H1 (cell line): ENCODE results near the gene GALNT2. TPM values are rescaled to one million over a fixed set of nuclear protein-coding genes. Genes with fewer than 3 reads are reported as not detected.

Source experiments
- CTCF ChIA-PET: fragments of 300-600 bp; sonication (Branson Sonifier 250); formaldehyde crosslinking; loops from one replicate; lab custom pipeline; 2021; ENCODE audit not compliant: partially characterized antibody; lab: Charles Lee
- POLR2A ChIA-PET: fragments of 300-600 bp; sonication (Branson Sonifier 250); formaldehyde crosslinking; loops from one replicate; lab custom pipeline; 2021; ENCODE audit warnings: inconsistent platforms; ENCODE audit not compliant: partially characterized antibody; lab: Charles Lee
- DNase-seq, 2 experiments: peaks; one replicate each; pipeline versions ENCODE4 v3.0.0 to v3.0.0-alpha.2; 2010 to 2022; ENCODE audit warnings: low spot score in 2 of 2, low read depth in 1 of 2, mixed read lengths in 1 of 2
- FAIRE-seq: peaks from 2 replicates; lab custom pipeline; 2011; peaks lifted over from hg19 to GRCh38; lab: Jason Lieb, UNC
- H2AFZ ChIP-seq: 2 replicates; pipeline ENCODE4 v1.8.1; 2012; ENCODE audit warnings: low read length, inconsistent platforms
- H2AK5ac ChIP-seq: 2 replicates; pipeline ENCODE4 v1.6.1; 2013; ENCODE audit warnings: low read depth, low read length
- H2BK120ac ChIP-seq: replicated peaks from 2 replicates; pipeline ENCODE3; 2013; ENCODE audit warnings: low read depth, low read length, inconsistent platforms
- H2BK12ac ChIP-seq: 2 replicates; pipeline ENCODE4 v1.6.1; 2013; ENCODE audit warnings: low read depth, low read length
- H2BK15ac ChIP-seq: 2 replicates; pipeline ENCODE4 v1.6.1; 2013; ENCODE audit warnings: low read length
- H2BK20ac ChIP-seq: 2 replicates; pipeline ENCODE4 v1.6.1; 2013; ENCODE audit warnings: low read length
- H2BK5ac ChIP-seq: 2 replicates; pipeline ENCODE4 v1.6.1; 2013; ENCODE audit warnings: low read depth, low read length
- H3K14ac ChIP-seq: 2 replicates; pipeline ENCODE4 v1.6.1; 2013; ENCODE audit warnings: inconsistent platforms; ENCODE audit not compliant: insufficient read length
- H3K18ac ChIP-seq: 2 replicates; pipeline ENCODE4 v1.6.1; 2013; ENCODE audit warnings: low read length; ENCODE audit errors: extremely low read depth
- H3K23ac ChIP-seq: 2 replicates; pipeline ENCODE4 v1.6.1; 2013; ENCODE audit warnings: inconsistent platforms; ENCODE audit not compliant: insufficient read length
- H3K23me2 ChIP-seq: 2 replicates; pipeline ENCODE4 v1.6.1; 2013; ENCODE audit warnings: low read depth, low read length
- H3K27ac ChIP-seq: 2 replicates; pipeline ENCODE4 v1.6.1; 2011; ENCODE audit warnings: low read depth, low read length, inconsistent platforms
- H3K27me3 ChIP-seq, 4 experiments: replicated peaks in 1 of 4; 1 replicate in 1 of 4; 2 replicates in 3 of 4; pipeline versions ENCODE4 v1.6.1 to v1.8.1; 2011 to 2013; ENCODE audit warnings: low read length in 3 of 4, mild to moderate bottlenecking in 3 of 4, inconsistent platforms in 2 of 4, mixed read lengths in 2 of 4, moderate library complexity in 1 of 4; ENCODE audit not compliant: control insufficient read depth in 3 of 4, insufficient read depth in 3 of 4; ENCODE audit errors: extremely low read depth in 1 of 4
- H3K36me3 ChIP-seq, 4 experiments: 2 replicates each; pipeline versions ENCODE4 v1.6.1 to v1.8.1; 2011 to 2013; ENCODE audit warnings: mild to moderate bottlenecking in 4 of 4, low read length in 3 of 4, moderate library complexity in 2 of 4, control low read depth in 1 of 4, inconsistent platforms in 1 of 4; ENCODE audit not compliant: insufficient read depth in 4 of 4, control insufficient read depth in 2 of 4
- H3K4ac ChIP-seq: replicated peaks from 2 replicates; pipeline ENCODE3; 2013; ENCODE audit warnings: low read length, low read depth, mixed read lengths, inconsistent platforms; ENCODE audit not compliant: insufficient read length
- H3K4me1 ChIP-seq, 4 experiments: replicated peaks in 1 of 4; 1 replicate in 1 of 4; 2 replicates in 3 of 4; pipeline versions ENCODE4 v1.6.1 to v1.8.1; 2011 to 2013; ENCODE audit warnings: low read length in 3 of 4, inconsistent platforms in 2 of 4, mixed read lengths in 1 of 4; ENCODE audit not compliant: insufficient read depth in 4 of 4, control insufficient read depth in 3 of 4
- H3K4me2 ChIP-seq, 2 experiments: 2 replicates each; pipeline versions ENCODE4 v1.6.1 to v1.8.1; 2011 to 2013; ENCODE audit warnings: low read depth in 2 of 2, low read length in 2 of 2, control low read depth in 1 of 2, inconsistent platforms in 1 of 2, mild to moderate bottlenecking in 1 of 2; ENCODE audit not compliant: insufficient read depth in 1 of 2
- H3K4me3 ChIP-seq, 4 experiments: fragments of 200-600, 300-600 bp in 1 of 4; sonication (generic), shearing (Covaris generic), sonication (Bioruptor Twin) in 1 of 4; 2 replicates each; pipeline versions ENCODE4 v1.5.1 to v1.8.1; 2011 to 2016; ENCODE audit warnings: low read length in 4 of 4, low read depth in 3 of 4, control low read depth in 2 of 4, inconsistent platforms in 2 of 4, mild to moderate bottlenecking in 2 of 4, mixed read lengths in 1 of 4, moderate library complexity in 1 of 4; ENCODE audit not compliant: insufficient read depth in 2 of 4; ENCODE audit errors: extremely low read depth in 1 of 4
- H3K56ac ChIP-seq: replicated peaks from 2 replicates; pipeline ENCODE3; 2013; ENCODE audit warnings: low read depth, mild to moderate bottlenecking, mixed read lengths, low read length, inconsistent platforms; ENCODE audit not compliant: insufficient read length
- H3K79me1 ChIP-seq: 2 replicates; pipeline ENCODE4 v1.6.1; 2013; ENCODE audit warnings: low read depth, low read length, control low read depth
- H3K79me2 ChIP-seq, 2 experiments: 2 replicates each; pipeline versions ENCODE4 v1.6.1 to v1.8.1; 2012 to 2013; ENCODE audit warnings: low read length in 2 of 2, mild to moderate bottlenecking in 2 of 2, inconsistent platforms in 1 of 2; ENCODE audit not compliant: insufficient read depth in 2 of 2, control insufficient read depth in 1 of 2
- H3K9ac ChIP-seq, 4 experiments: replicated peaks in 1 of 4; 1 replicate in 1 of 4; 2 replicates in 3 of 4; pipeline versions ENCODE4 v1.6.1 to v1.8.1; 2011 to 2013; ENCODE audit warnings: low read depth in 3 of 4, low read length in 3 of 4, control low read depth in 2 of 4, mild to moderate bottlenecking in 2 of 4, moderate library complexity in 2 of 4, inconsistent platforms in 1 of 4; ENCODE audit errors: extremely low read depth in 1 of 4
- H3K9me3 ChIP-seq, 2 experiments: 2 replicates each; pipeline versions ENCODE4 v1.6.1 to v1.8.1; 2012 to 2013; ENCODE audit warnings: mild to moderate bottlenecking in 2 of 2, moderate library complexity in 2 of 2, control low read depth in 1 of 2, inconsistent platforms in 1 of 2, low read depth in 1 of 2, low read length in 1 of 2, mixed read lengths in 1 of 2; ENCODE audit not compliant: insufficient read depth in 2 of 2
- H4K20me1 ChIP-seq, 2 experiments: replicated peaks in 1 of 2; 2 replicates each; pipeline versions ENCODE3 to v1.8.1; 2011 to 2013; ENCODE audit warnings: inconsistent platforms in 2 of 2, low read length in 2 of 2, mild to moderate bottlenecking in 1 of 2; ENCODE audit not compliant: insufficient read depth in 2 of 2, control insufficient read depth in 1 of 2
- H4K5ac ChIP-seq: 2 replicates; pipeline ENCODE4 v1.6.1; 2013; ENCODE audit warnings: low read length, low read depth, mixed read lengths, inconsistent platforms; ENCODE audit not compliant: insufficient read length
- H4K8ac ChIP-seq: 2 replicates; pipeline ENCODE4 v1.8.0; 2013; ENCODE audit warnings: mild to moderate bottlenecking, moderate library complexity, low read length, inconsistent platforms; ENCODE audit not compliant: insufficient read depth; ENCODE audit errors: extremely low read depth
- H4K91ac ChIP-seq: replicated peaks from 2 replicates; pipeline ENCODE3; 2013; ENCODE audit warnings: low read length, mixed read lengths, inconsistent platforms; ENCODE audit not compliant: insufficient read length
- ASH2L ChIP-seq: fragments of 200-600, 300-600 bp; sonication (generic); IDR thresholded peaks from one replicate; pipeline ENCODE4 v1.7.1; 2017; ENCODE audit warnings: low read length
- BCL11A ChIP-seq, 2 experiments: IDR thresholded peaks; one replicate each; pipeline ENCODE4 v1.6.1; 2011; ENCODE audit warnings: low read depth in 2 of 2, low read length in 2 of 2, mild to moderate bottlenecking in 2 of 2
- CBX8 ChIP-seq: fragments of 300-800, 300-1000 bp; sonication (generic); IDR thresholded peaks from 2 replicates; pipeline ENCODE4 v1.7.1; 2016; ENCODE audit warnings: low read depth, low read length, borderline replicate concordance
- CTCF ChIP-seq, 3 experiments: IDR thresholded peaks; 1 replicate in 2 of 3; 2 replicates in 1 of 3; pipeline versions ENCODE4 v1.5.1 to v1.6.1; 2011; ENCODE audit warnings: low read length in 3 of 3, mild to moderate bottlenecking in 3 of 3, inconsistent platforms in 2 of 3, low read depth in 1 of 3, moderate library complexity in 1 of 3; ENCODE audit not compliant: insufficient read depth in 1 of 3; ENCODE audit errors: control extremely low read depth in 1 of 3
- HDAC6 ChIP-seq: IDR thresholded peaks from one replicate; pipeline ENCODE4 v1.7.1; 2012; ENCODE audit warnings: low read depth, mild to moderate bottlenecking, inconsistent platforms, low read length, moderate library complexity
- JUND ChIP-seq: IDR thresholded peaks from 2 replicates; pipeline ENCODE4 v1.6.1; 2011; ENCODE audit warnings: mild to moderate bottlenecking, improper control_type of control experiment, low read length
- POU5F1 ChIP-seq: IDR thresholded peaks from 2 replicates; pipeline ENCODE4 v1.6.1; 2011; ENCODE audit warnings: low read depth, mild to moderate bottlenecking, low read length, moderate library complexity
- RAD21 ChIP-seq, 2 experiments: IDR thresholded peaks in 1 of 2; conservative IDR thresholded peaks in 1 of 2; 2 replicates each; pipeline ENCODE4 v1.6.1; 2011; ENCODE audit warnings: low read depth in 2 of 2, low read length in 2 of 2, improper control_type of control experiment in 1 of 2, inconsistent platforms in 1 of 2, mild to moderate bottlenecking in 1 of 2, moderate library complexity in 1 of 2
- SIX5 ChIP-seq: IDR thresholded peaks from 2 replicates; pipeline ENCODE4 v1.6.1; 2011; ENCODE audit warnings: mild to moderate bottlenecking, low read depth, low read length
- TCF12 ChIP-seq: IDR thresholded peaks from 2 replicates; pipeline ENCODE4 v1.6.1; 2011; ENCODE audit warnings: low read depth, mild to moderate bottlenecking, low read length
- ZNF274 ChIP-seq: IDR thresholded peaks from 2 replicates; pipeline ENCODE4 v1.7.0; 2012; ENCODE audit warnings: low read length, borderline replicate concordance; ENCODE audit errors: extremely low read depth
- WGBS, 2 experiments: shearing (Covaris generic) in 1 of 2; methylation state at CpG; one replicate each; pipeline versions ENCODE4 v1.1.6 to v1.1.7; 2013 to 2015; ENCODE audit warnings: low lambda C conversion rate in 2 of 2, mixed read lengths in 2 of 2, inconsistent platforms in 1 of 2, low coverage in 1 of 2, missing lambda C conversion rate in 1 of 2; ENCODE audit not compliant: insufficient replicate concordance in 2 of 2, insufficient coverage in 1 of 2, insufficient read length in 1 of 2; ENCODE audit errors: extremely low coverage in 1 of 2, missing lambda C conversion rate in 1 of 2; 5-methylcytosine and 5-hydroxymethylcytosine counted together
- polyA plus RNA-seq, 7 experiments: library from polyadenylated mRNA; depleted of rRNA in 3 of 7; stranded (reverse) in 5 of 7; unstranded in 2 of 7; fragments of >200 nt in 5 of 7; fragments of 200-250 nt in 2 of 7; gene quantifications; 1 replicate in 5 of 7; 2 replicates in 1 of 7; 4 replicates in 1 of 7; pipeline versions ENCODE4 v1.2.1 to v1.2.3, GENCODE V29; 2011 to 2013; ENCODE audit warnings: missing spikeins in 2 of 7, mixed read lengths in 2 of 7
- total RNA-seq: library from RNA; stranded (reverse); fragmentation: NEBNext Ultra II Directional; extraction: Animal tissue kit (Norgen Biotek cat#: 25700); gene quantifications from 2 replicates; pipeline ENCODE4 v1.2.1, GENCODE V29; 2021

The GALNT2 gene
- total and polyA plus RNA-seq, 2 of the 8 experiments (the other 6 are each of a cell fraction or from before 2014, with no cell fraction given), result 34.5 to 75.3 TPM

GRCh38 chr1:230215031-230215430, 148.0 kb downstream of the GALNT2 start:
- H3K56ac ChIP-seq, result no peak overlapping the region
- H3K9ac ChIP-seq, result no peak overlapping the region
- H3K14ac ChIP-seq, result no peak overlapping the region
- FAIRE-seq, result no peak
- H4K20me1 ChIP-seq, result peaks cover 0 to 4% of the 10 kb centered on the region in 2 experiments
- no peak overlapping the region for H4K91ac ChIP-seq
- no peak overlapping the region for H3K4me2 ChIP-seq
- H2BK12ac ChIP-seq, result no peak overlapping the region
- ChIA-PET POLR2A (interaction anchor here (0.7 to 1.6 kb wide), 3 partner anchors 9 to 105 kb away, joined by 3 read pairs; no protein-coding TSS in a partner anchor), CTCF (interaction anchor here (0.7 to 2.6 kb wide), 19 partner anchors 10 to 494 kb away, joined by 3 to 13 read pairs (median 4); no protein-coding TSS in a partner anchor)
- no peaks in the 10 kb centered on the region for H3K23me2 ChIP-seq
- no peaks in the 10 kb centered on the region for H3K36me3 ChIP-seq
- H3K23ac ChIP-seq, result no peak overlapping the region
- H2BK15ac ChIP-seq, result no peak overlapping the region
- H2BK5ac ChIP-seq, result no peak overlapping the region
- 90% methylated on average over 7 of the region's 7 CpGs; no CpG with 5 or more reads in 1 of the 2 experiments for WGBS, 2 experiments
- H3K27me3 ChIP-seq, result no peaks in the 10 kb centered on the region
- no peak overlapping the region for H2BK20ac ChIP-seq
- H3K9me3 ChIP-seq, result no peaks in the 10 kb centered on the region
- no peak for DNase-seq
- H3K79me1 ChIP-seq, result peaks cover 4% of the 10 kb centered on the region; the same call in 1 of the 2 replicates
- no peaks in the 10 kb centered on the region; a peak in 1 of 7 replicates for H3K4me1 ChIP-seq
- no peak overlapping the region for H3K4me3 ChIP-seq
- no peak overlapping the region for H3K4ac ChIP-seq
- H2AFZ ChIP-seq, result no peak overlapping the region
- no peak overlapping the region for H2AK5ac ChIP-seq
- no peak overlapping the region for H3K27ac ChIP-seq
- H4K8ac ChIP-seq, result no peak overlapping the region
- H2BK120ac ChIP-seq, result no peak overlapping the region
- H3K79me2 ChIP-seq, result 0 out of 4 replicates have a peak, but pooled peaks cover 0 to 4% of the 10 kb centered on the region in 2 experiments
- H3K18ac ChIP-seq, result no peak overlapping the region
- H4K5ac ChIP-seq, result no peak overlapping the region
- TF ChIP-seq TCF12 (no peak), SIX5 (no peak), CBX8 (no peak), ZNF274 (no peak), ASH2L (no peak), RAD21 (IDR thresholded peaks at IDR 0.05 in 1 of 2, conservative IDR thresholded peaks at IDR 0.05 in 1 of 2; ENCODE audit: low read depth in 2 of 2, low read length in 2 of 2) (peak; percentile 72 to 75), CTCF (IDR thresholded peaks at IDR 0.05; ENCODE audit: control extremely low read depth in 1 of 3, insufficient read depth in 1 of 3, low read depth in 1 of 3, low read length in 3 of 3) (peak; percentile 29 to 60 (median 39)), POU5F1 (no peak), HDAC6 (no peak), BCL11A (IDR thresholded peaks at IDR 0.05; ENCODE audit: low read depth in 2 of 2, low read length in 2 of 2) (no peak), JUND (no peak)
